A673 (cell line): ENCODE results near the gene RAB14.

Source experiments
- EZH2 ChIP-seq: fragments of 200-600 bp; sonication (generic); IDR thresholded peaks from 2 replicates; pipeline ENCODE4 v1.6.1; 2017; ENCODE audit warnings: borderline replicate concordance, low read depth, mild to moderate bottlenecking, mixed read lengths, antibody characterized with exemption, low read length; ENCODE audit not compliant: poor library complexity, severe bottlenecking
- TF ChIP-seq, protein P1 (sequence below): fragments of 300-800, 200-600 bp; sonication (generic); conservative IDR thresholded peaks from 2 replicates; pipeline ENCODE4 v1.5.1; 2017; ENCODE audit warnings: low read depth, mild to moderate bottlenecking, antibody characterized with exemption, low read length, moderate library complexity, mixed read lengths

GRCh38 chr9:121221664-121222055 lies 20.0 kb upstream of the RAB14 start:
- TF ChIP-seq, protein P1, sequence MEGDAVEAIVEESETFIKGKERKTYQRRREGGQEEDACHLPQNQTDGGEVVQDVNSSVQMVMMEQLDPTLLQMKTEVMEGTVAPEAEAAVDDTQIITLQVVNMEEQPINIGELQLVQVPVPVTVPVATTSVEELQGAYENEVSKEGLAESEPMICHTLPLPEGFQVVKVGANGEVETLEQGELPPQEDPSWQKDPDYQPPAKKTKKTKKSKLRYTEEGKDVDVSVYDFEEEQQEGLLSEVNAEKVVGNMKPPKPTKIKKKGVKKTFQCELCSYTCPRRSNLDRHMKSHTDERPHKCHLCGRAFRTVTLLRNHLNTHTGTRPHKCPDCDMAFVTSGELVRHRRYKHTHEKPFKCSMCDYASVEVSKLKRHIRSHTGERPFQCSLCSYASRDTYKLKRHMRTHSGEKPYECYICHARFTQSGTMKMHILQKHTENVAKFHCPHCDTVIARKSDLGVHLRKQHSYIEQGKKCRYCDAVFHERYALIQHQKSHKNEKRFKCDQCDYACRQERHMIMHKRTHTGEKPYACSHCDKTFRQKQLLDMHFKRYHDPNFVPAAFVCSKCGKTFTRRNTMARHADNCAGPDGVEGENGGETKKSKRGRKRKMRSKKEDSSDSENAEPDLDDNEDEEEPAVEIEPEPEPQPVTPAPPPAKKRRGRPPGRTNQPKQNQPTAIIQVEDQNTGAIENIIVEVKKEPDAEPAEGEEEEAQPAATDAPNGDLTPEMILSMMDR = no peak
- no peak for TF ChIP-seq EZH2
